HG03378 (cell line): ENCODE results near the gene TOPAZ1.
"Not testable (repeated sequence)": the region's sequence is repeated elsewhere in the genome, so short reads cannot be mapped to it uniquely, and the experiment has no call there.

ENCODE experiments used
- ATAC-seq: cut with Tn5 transposase; IDR thresholded peaks from one replicate; pipeline ENCODE4 v1.9.1; 2021; ENCODE audit warnings: mild to moderate bottlenecking, moderate library complexity; ENCODE audit not compliant: unreplicated experiment

The TOPAZ1 gene

DNA sequence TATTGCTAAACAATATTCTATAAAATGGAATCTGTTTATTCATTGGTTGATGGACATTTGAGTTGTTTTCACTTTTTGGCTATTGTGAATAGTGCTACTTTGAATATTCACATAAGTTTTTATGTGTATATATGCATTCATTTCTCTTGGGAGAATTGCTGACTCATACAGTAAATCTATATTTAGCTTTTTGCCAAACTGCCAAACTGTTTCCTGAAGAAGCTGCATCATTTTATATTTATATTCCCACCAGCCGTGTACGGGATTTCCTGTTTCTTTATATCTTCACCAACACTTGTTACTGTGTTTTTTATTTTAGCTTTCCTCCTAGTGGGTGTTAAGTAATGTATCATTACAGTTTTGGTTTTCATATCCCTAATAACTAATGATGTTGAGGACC lies 84.3 kb downstream of the TOPAZ1 start:
- no peak for ATAC-seq

DNA sequence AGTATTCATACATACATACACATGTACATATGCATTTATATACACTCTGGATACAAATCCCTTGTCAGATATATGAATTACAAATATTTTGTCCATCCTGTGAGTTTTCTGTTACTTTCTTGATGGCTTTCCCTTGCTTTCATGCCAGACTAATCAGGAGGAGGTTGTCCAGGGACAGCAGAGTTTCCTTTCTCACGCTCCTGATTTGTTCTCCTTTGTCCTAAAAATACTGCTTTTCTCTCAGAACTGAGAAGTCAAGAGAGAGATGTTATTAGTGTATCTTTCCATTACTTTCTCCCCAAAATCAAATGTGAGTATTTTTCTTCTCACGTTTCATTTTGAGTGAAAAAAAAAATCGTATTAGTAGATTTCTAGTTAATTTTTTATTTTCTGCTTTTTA lies 84.8 kb downstream of the TOPAZ1 start:
- no peak for ATAC-seq

DNA sequence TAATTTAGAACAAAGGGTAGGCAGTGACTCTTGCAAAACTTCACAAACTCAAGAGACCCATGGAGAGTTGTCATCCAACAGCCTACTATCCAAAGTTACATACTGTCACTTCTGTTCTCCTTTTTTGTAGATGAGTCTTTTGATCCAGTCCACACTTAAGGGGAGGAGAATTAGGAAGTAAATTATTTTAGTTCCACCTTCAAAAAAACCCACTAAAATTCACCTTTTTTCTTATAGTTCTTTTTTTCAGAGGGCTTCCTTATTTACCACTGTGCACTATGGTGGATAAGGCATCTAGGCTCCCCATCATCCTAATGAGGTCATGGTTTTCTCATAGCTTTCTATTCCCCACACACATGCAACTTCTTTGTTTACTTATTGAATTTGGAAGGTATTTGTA lies 88.3 kb downstream of the TOPAZ1 start:
- ATAC-seq, result no peak

DNA sequence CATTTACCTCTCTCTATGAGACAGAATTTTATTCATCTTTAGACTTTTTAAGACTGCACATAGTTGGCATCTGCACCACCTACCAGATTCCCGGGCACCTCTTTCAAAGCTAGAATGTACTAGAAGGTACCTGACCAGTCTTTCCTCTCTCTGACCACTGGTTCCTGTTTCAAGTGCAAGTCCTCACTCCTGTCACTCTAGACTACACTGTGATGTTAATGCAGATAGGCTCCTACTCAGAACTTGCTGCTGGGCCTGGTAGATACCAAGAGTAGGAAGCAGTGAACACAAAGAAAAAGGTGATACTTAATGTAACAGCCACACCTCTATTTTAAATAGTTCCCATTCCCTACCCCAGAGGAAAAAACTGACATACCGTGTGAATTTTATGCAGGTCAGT lies 88.8 kb downstream of the TOPAZ1 start:
- no peak for ATAC-seq

DNA sequence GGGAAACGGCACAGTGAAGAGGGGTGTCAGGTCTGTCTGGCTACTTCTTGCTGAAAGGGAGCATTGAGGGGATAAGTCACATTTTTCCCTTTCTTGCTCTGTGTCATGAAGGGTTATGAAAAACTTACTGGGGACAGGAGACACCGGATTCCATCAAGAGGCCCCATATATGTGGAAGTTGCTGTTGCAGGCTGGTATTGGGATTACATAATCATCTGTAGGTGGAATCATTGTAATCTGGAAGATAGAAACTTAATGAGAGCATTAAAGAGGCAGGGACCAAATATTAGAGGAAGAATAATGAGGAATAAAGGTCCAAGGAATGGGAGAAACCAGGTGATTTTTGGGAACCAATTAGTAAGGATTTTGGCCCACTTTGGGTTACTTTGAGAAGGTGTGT lies 92.6 kb downstream of the TOPAZ1 start:
- no peak for ATAC-seq

DNA sequence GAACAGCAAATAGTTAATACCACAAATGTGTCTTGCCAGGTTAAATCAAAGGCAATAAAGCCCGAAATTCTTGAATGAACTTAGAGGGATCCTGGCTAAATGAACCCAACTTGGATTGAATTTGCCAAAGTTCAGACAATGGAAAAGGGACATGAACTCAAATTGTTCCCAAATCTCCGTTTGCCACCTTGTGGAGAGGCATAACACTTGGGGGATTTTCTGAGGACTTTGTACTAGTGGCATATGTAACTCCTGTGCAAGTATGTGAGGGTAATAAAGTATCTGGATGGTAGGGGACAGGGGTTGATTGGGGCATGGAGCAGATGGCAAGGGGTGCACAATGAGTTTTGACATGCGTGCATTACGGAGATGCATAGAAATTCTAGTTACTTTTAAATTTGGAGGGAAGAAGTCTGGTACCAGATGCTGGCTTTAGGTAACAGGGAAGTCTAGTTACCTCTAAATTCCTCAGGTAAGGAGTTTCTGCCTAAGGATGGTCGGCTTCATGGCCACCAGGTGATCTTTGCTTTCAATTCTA lies 95.6 kb downstream of the TOPAZ1 start:
- no peak for ATAC-seq

DNA sequence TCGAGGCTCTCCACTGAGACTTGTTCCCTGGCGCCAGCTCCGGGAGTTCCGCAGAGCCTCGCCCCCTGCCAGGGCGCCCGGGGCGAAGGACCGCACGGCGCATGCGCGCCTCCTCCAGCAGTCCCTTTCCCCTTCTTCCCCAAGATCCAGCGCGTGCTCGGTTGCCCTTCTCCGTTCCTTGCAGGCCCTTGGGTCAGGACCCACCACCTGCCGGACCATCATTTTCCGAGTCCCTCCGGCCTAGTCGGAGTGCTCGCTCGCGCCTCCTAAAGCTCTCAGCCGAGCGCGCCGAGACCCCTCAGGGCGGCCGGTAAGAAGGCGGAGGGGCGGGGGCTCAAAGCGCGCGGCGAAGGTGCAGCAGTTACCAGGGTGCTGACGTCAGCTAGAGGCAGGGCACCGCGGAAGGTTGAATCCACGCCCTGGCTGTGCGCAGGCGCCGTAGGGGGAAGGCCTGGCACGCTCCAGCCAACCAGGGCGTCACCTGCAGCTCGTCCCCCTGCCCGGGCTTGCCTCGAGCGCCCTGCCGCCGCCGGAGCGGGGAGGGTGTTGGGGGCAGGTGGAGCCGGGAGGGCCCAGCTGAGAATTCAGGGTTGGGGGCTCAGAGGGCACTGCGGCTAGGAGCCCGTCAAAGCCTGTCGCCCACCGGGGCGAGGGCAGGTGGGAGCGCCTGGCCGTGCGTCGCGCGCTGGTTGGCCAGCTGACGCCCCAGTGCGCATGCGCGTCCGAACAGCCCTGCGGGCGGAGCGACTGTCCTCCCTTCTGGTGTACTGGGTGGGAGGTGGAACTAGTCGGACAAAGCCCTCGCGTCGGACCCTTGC lies 96.5 kb downstream of the TOPAZ1 start, which contains the start of gene TCAIM:
Gene TCAIM (plus strand): TSS at position 757 of the 818 bp plus-strand sequence. CDS start 16,017 bp downstream, outside the sequence.
- peak; percentile 92 for ATAC-seq

DNA sequence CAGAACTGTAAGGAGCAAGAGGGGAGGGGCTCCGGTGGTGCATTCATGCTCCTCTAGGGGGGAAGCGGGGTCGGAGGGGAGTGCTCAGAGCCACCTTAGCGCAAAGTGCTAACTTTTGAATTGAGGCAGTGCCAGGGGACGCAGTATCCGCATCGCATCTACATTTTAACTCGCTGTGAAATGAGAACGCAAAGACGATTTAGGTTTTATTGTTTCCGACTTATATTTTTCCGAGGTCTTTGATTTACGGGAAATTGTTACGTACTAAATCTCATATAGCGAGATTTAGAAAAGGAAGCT lies 97.1 kb downstream of the TOPAZ1 start:
- ATAC-seq, result no peak

DNA sequence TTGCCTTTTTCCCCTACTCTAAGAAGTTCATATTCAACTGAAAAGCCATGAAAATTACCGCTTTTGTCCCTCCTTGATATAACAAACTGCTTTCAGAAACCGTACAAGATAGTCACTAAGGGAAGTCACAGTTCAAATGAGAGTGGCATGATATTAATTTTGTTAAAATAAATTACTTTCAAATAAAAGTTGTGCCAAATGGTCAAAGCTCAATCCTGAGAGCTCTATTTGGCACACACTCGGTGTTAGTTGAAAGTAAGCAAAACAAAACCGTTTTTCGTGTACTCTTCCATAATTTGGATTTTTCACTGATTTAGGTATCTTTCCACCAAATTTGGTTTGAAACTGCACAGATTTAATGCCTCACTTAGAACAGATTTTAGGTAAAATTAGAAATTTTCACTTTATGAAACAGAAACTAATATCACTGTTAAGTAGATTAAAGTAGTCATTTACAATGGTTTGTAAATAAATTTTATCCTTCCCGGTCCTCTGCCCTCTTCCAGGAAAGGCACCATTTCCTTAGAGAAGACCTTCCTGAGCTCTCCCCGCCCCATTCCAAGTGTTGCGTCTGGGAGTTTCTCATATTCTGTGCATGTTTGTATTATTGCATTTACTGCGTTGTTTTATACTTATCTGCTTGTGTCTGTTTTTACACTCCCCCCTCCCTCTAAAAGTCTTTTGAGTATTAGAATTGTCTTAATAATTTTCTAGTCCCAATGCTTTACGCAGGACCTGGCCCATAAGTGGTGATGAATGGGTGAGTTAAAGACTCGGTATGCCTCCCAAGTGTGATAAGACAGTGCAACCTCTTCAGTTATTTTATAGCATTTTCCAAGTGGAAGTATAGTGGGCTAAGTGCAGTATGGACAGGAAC lies 97.7 kb downstream of the TOPAZ1 start:
- no peak for ATAC-seq

DNA sequence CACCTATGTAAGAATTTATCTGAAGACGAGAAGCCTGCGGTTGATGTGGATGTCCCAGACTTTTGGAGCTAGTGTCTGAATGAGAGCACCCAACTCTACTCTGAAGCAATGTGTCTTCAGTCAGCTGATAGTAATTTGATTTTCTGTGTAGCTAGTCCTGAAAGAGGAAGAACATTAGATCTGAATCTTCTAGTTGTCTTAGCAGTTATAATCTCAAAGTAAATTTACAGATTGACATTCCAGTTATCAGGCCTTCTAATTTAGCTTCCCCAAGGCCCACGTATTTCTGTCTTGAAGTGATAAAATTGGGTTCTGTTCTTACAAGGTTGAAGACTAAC lies 98.3 kb downstream of the TOPAZ1 start:
- ATAC-seq, result no peak

DNA sequence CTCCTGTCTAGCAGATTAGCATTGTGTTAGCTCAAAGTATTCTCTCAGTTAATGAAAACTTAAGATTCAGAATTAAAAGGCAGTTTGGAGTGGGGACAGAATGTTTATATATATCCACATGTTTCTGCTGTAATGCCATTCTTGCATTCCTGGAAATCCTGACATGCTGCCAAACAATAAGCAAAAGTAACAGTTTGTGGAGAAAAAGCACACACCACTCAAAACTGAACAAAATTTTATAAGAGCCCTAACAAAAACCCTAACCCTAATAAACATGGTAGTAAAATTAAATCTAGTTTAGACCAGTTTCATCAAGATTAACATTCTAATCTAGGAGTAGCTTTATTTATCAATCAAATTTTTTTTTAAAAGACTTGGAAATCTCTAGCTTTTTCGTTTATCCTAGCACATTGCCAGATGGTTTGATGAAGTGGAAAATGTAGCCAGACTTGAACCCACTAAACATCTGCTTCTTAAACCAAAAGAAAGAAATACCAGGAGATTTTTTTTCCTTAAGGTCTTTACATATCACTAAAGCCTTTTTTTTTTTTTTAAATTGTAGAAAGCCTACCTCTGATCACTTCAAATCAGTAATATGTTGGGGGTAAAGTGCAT lies 100.6 kb downstream of the TOPAZ1 start:
- ATAC-seq, result no peak

DNA sequence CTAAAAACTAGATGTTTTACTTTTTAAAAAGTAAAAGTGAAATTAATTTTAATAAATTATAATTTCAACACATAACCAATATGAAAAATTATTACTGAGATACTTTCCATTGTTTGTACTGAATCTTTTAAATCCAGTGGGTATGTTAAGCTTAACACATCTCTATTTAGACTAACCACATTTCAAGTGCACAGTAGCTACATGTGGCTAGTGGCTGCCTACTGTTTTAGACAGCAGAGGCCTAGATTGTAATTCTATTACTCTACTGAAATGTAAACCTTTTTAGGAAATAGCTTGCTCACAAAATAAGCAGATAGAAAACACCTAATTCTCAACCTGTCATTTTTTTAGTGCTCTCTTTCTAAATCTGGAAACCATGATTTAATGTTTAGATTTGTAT lies 101.7 kb downstream of the TOPAZ1 start:
- no peak for ATAC-seq

DNA sequence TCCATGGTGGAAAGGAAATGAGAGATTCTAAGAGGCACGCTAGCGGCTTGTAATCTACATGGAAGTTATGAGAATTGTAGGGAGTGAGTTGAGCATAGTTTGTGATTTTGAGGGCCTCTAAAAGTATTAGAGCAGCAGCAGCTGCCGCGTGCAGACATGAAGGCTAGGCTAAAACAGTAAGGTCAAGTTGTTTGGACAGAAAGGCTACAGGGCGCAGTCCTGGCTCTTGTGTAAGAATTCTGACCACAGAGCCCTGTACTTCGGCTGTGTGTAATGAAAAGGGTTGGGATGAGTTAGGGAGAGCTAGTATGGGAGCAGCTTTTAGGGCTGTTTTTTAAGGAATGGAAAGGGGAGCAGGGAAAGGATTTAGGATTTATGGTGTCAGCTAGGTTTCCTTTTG lies 104.9 kb downstream of the TOPAZ1 start:
- ATAC-seq, result not testable (repeated sequence)

DNA sequence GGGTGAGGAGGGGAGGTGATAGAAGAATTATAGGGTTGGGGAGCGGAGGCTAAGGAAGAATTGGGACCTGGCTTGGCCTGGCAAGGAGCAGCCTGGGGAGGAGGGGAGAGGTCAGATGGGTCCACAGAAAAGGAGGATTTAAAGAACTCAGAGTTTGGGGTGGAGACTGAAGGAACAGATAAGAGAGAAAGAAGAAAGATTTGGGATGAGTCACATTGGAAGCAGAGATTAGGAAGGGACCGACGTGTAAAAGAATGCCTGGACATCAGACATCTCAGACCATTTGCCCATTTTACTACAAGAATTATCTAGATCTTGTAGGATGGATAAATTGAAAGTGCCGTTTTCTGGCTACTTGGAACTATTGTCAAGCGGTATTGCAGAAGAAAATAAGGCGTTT lies 107.3 kb downstream of the TOPAZ1 start:
- ATAC-seq, result no peak

DNA sequence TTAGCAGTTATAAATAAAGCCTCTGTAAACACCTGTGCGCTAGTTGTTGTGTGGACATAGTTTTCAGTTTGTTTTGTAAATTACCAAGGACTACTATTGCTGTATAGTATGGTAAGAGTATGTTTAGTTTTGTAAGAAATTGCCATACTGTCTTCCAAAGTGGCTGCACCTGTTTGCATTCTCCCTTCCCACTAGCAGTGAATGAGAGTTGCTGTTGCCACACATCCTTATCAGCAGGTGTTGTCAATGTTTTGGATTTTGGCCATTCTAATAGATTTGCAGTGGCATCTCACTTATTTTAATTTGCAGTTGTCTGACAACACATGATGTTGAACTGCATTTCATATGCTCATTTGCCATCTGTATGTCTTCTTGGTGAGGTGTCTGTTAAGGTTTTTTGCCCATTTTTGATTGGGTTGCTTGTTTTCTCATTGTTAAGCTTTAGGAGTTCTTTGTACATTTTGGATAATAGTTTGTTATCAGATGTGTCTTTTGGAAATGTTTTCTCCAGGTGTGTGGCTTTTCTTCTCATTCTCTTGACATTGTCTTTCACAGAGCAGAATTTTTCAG lies 111.8 kb downstream of the TOPAZ1 start:
- no peak for ATAC-seq

DNA sequence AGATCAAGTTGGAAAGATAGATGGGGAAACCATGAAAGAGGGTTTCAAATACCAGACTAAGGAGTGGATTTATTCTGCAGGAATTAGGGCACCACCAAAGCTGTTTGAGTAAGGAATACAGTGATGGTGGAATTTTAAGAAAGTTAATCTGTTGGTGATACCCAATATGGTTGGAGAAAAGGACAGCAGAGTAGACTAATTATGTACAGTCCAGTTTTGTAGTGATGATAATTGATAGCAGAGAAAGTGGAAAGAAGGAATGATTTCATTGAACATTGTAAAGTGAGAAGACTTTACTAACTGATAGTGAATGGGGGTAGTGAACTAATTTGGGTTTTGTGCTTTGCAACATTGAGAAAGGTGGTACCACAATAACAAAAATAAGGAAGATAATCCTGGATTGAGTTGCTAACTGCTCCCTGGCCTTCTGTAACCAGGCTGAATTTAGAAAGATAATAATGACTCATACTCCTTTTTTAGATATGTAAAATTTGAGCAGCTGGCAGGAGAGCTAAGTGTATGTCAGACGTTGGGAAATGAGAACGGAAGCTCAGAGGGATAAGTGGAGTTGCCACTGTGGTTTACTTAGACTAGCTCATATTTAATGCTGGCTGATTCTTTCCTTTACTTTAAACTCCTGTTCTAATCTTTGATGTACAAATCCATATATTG lies 113.8 kb downstream of the TOPAZ1 start:
- ATAC-seq, result no peak

DNA sequence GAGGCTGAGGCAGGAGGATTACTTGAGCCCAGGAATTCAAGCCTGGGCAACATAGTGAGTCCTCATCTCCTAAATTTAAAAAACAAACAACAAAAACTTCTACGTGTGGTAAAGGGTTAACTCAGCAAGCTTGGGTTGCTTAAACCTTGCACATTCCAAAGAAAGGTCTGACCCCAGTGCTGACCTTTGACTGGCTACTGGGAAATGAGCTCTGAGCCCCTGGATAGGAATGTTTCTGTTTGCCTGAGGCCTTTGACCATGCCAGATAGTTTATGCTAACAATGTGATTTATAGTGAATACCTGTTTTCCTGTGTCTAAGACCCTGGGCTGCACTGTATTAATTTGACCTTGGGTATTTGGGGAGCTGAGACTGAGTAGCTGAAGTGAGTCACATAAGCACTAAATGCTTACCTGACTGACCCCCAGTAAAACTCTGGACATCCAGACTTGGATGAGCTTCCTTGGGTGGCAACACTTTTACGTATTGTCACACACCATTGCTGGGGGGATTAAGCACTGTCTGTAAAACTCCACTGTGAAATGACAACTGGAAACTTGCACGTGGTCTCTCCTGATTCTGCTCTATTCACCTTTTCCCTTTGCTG lies 117.6 kb downstream of the TOPAZ1 start:
- no peak for ATAC-seq

DNA sequence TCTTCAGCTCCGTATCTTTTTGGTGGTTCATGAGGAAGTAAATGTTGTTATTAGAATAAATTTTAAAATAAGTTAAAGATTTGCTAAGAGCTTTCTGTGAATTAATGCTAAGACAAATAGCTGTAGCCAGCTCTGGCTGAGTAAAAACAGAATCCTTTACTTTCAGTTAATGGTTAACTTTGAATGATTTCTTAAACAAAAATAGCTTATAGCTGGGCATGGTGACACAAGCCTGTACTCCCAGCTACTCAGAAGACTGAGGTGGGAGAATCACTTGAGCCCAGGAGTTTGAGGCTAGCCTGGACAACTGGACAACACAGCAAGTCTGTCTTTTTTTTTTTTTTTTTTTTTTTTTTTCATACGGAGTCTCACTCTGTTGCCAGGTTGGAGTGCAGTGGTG lies 121.9 kb downstream of the TOPAZ1 start:
- no peak for ATAC-seq

DNA sequence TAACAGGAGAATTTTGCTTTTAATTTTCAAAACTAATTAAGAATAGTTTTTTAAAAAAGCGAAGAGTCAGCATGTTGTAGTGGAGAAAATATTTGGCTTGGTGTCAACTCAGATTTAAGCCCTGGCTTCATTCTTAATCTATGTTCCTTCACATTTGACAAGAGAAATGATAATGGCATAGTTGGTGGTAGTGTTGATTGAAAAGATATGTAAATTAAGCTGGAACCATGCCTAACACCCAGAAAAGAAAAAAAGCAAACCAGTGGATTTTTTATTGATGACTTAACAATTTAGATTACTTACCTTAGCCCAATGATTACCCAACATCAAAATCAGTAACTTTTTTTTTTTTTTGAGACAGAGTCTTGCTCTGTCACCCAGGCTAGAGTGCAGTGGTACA lies 124.3 kb downstream of the TOPAZ1 start:
- no peak for ATAC-seq

DNA sequence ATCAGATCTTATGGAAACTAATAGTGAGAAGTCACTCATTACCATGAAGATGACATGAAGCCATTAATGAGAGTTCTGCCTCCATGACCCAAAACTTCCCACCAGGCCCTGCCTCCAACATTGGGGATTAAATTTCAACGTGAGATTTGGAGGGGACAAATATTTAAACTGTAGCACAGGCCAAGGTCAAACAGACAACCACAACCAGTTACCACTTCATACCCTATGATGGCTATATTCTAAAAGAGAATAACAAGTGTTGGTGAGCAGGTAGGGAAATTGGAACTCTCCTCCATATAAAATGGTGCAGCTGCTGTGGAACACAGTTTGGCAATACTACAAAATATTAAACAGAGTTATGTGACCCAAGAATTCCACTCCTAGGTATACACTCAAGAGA lies 133.8 kb downstream of the TOPAZ1 start:
- no peak for ATAC-seq
